Stimulated activated CD4-positive, alpha-beta T cell treated with anti-CD3 and anti-CD28 coated beads, Interleukin-1b, Interleukin-23, amount 100 ng/mL, for 24 hours (primary cell): ENCODE results near the gene MATR3.
A peak's percentile ranks its signal among the peaks of the same experiment; 100 is the strongest.

Experiments
- DNase-seq, 4 experiments: peaks; one replicate each; pipeline ENCODE4 v3.0.0-alpha.2; 2020; ENCODE audit warnings: low read depth in 4 of 4, low spot score in 1 of 4

MATR3 gene

GRCh38 chr5:139271201-139272027, 22.1 kb upstream of the MATR3 start:
- DNase-seq: no peak

GRCh38 chr5:139272471-139273321, 20.8 kb upstream of the MATR3 start:
- no peak for DNase-seq

- DNase-seq: no peak
Measured at GRCh38 chr5:139273322-139273571, 20.3 kb upstream of the MATR3 start.

GRCh38 chr5:139273572-139274289, 19.8 kb upstream of the MATR3 start:
- peak; percentile 75 to 85 (median 82) for DNase-seq

GRCh38 chr5:139275536-139275935, 18.0 kb upstream of the MATR3 start:
- DNase-seq: no peak

GRCh38 chr5:139275956-139276355, 17.6 kb upstream of the MATR3 start:
- DNase-seq: no peak

GRCh38 chr5:139276426-139276825, 17.1 kb upstream of the MATR3 start:
- no peak for DNase-seq

GRCh38 chr5:139277171-139277570, 16.4 kb upstream of the MATR3 start:
- DNase-seq: no peak

GRCh38 chr5:139278540-139279274, 14.8 kb upstream of the MATR3 start:
- no peak for DNase-seq

GRCh38 chr5:139282197-139282557, 11.4 kb upstream of the MATR3 start:
- DNase-seq: no peak

- DNase-seq: no peak
Measured at GRCh38 chr5:139283252-139284166, 10.0 kb upstream of the MATR3 start.

GRCh38 chr5:139284295-139284694, 9.2 kb upstream of the MATR3 start:
- DNase-seq: no peak

GRCh38 chr5:139285651-139286392, 7.7 kb upstream of the MATR3 start:
- no peak for DNase-seq

GRCh38 chr5:139287890-139288635, 5.5 kb upstream of the MATR3 start:
- no peak for DNase-seq

- no peak for DNase-seq
Measured at GRCh38 chr5:139291051-139291450, 2.5 kb upstream of the MATR3 start.

GRCh38 chr5:139293202-139293506, 386 bp upstream of the MATR3 start:
- DNase-seq: no peak

GRCh38 chr5:139294374-139295165, 1.0 kb downstream of the MATR3 start:
- peak in 2 of 4 experiments; percentile 29 to 35 for DNase-seq
